H1 (cell line): ENCODE data around the gene SEC11A. TPM values are rescaled to one million over a fixed set of nuclear protein-coding genes. Genes with fewer than 3 reads are reported as not detected.

Source experiments
- CTCF ChIA-PET: fragments of 300-600 bp; sonication (Branson Sonifier 250); formaldehyde crosslinking; loops from one replicate; lab custom pipeline; 2021; ENCODE audit not compliant: partially characterized antibody; lab: Charles Lee
- POLR2A ChIA-PET: fragments of 300-600 bp; sonication (Branson Sonifier 250); formaldehyde crosslinking; loops from one replicate; lab custom pipeline; 2021; ENCODE audit warnings: inconsistent platforms; ENCODE audit not compliant: partially characterized antibody; lab: Charles Lee
- DNase-seq, 2 experiments: peaks; one replicate each; pipeline versions ENCODE4 v3.0.0 to v3.0.0-alpha.2; 2010 to 2022; ENCODE audit warnings: low spot score in 2 of 2, low read depth in 1 of 2, mixed read lengths in 1 of 2
- FAIRE-seq: peaks from 2 replicates; lab custom pipeline; 2011; peaks lifted over from hg19 to GRCh38; lab: Jason Lieb, UNC
- H2AFZ ChIP-seq: 2 replicates; pipeline ENCODE4 v1.8.1; 2012; ENCODE audit warnings: low read length, inconsistent platforms
- H2AK5ac ChIP-seq: 2 replicates; pipeline ENCODE4 v1.6.1; 2013; ENCODE audit warnings: low read depth, low read length
- H2BK120ac ChIP-seq: replicated peaks from 2 replicates; pipeline ENCODE3; 2013; ENCODE audit warnings: low read depth, low read length, inconsistent platforms
- H2BK12ac ChIP-seq: 2 replicates; pipeline ENCODE4 v1.6.1; 2013; ENCODE audit warnings: low read depth, low read length
- H2BK15ac ChIP-seq: 2 replicates; pipeline ENCODE4 v1.6.1; 2013; ENCODE audit warnings: low read length
- H2BK20ac ChIP-seq: 2 replicates; pipeline ENCODE4 v1.6.1; 2013; ENCODE audit warnings: low read length
- H2BK5ac ChIP-seq: 2 replicates; pipeline ENCODE4 v1.6.1; 2013; ENCODE audit warnings: low read depth, low read length
- H3K14ac ChIP-seq: 2 replicates; pipeline ENCODE4 v1.6.1; 2013; ENCODE audit warnings: inconsistent platforms; ENCODE audit not compliant: insufficient read length
- H3K18ac ChIP-seq: 2 replicates; pipeline ENCODE4 v1.6.1; 2013; ENCODE audit warnings: low read length; ENCODE audit errors: extremely low read depth
- H3K23ac ChIP-seq: 2 replicates; pipeline ENCODE4 v1.6.1; 2013; ENCODE audit warnings: inconsistent platforms; ENCODE audit not compliant: insufficient read length
- H3K23me2 ChIP-seq: 2 replicates; pipeline ENCODE4 v1.6.1; 2013; ENCODE audit warnings: low read depth, low read length
- H3K27ac ChIP-seq: 2 replicates; pipeline ENCODE4 v1.6.1; 2011; ENCODE audit warnings: low read depth, low read length, inconsistent platforms
- H3K27me3 ChIP-seq, 4 experiments: replicated peaks in 1 of 4; 1 replicate in 1 of 4; 2 replicates in 3 of 4; pipeline versions ENCODE4 v1.6.1 to v1.8.1; 2011 to 2013; ENCODE audit warnings: low read length in 3 of 4, mild to moderate bottlenecking in 3 of 4, inconsistent platforms in 2 of 4, mixed read lengths in 2 of 4, moderate library complexity in 1 of 4; ENCODE audit not compliant: control insufficient read depth in 3 of 4, insufficient read depth in 3 of 4; ENCODE audit errors: extremely low read depth in 1 of 4
- H3K36me3 ChIP-seq, 4 experiments: 2 replicates each; pipeline versions ENCODE4 v1.6.1 to v1.8.1; 2011 to 2013; ENCODE audit warnings: mild to moderate bottlenecking in 4 of 4, low read length in 3 of 4, moderate library complexity in 2 of 4, control low read depth in 1 of 4, inconsistent platforms in 1 of 4; ENCODE audit not compliant: insufficient read depth in 4 of 4, control insufficient read depth in 2 of 4
- H3K4ac ChIP-seq: replicated peaks from 2 replicates; pipeline ENCODE3; 2013; ENCODE audit warnings: low read length, low read depth, mixed read lengths, inconsistent platforms; ENCODE audit not compliant: insufficient read length
- H3K4me1 ChIP-seq, 4 experiments: replicated peaks in 1 of 4; 1 replicate in 1 of 4; 2 replicates in 3 of 4; pipeline versions ENCODE4 v1.6.1 to v1.8.1; 2011 to 2013; ENCODE audit warnings: low read length in 3 of 4, inconsistent platforms in 2 of 4, mixed read lengths in 1 of 4; ENCODE audit not compliant: insufficient read depth in 4 of 4, control insufficient read depth in 3 of 4
- H3K4me2 ChIP-seq, 2 experiments: 2 replicates each; pipeline versions ENCODE4 v1.6.1 to v1.8.1; 2011 to 2013; ENCODE audit warnings: low read depth in 2 of 2, low read length in 2 of 2, control low read depth in 1 of 2, inconsistent platforms in 1 of 2, mild to moderate bottlenecking in 1 of 2; ENCODE audit not compliant: insufficient read depth in 1 of 2
- H3K4me3 ChIP-seq, 4 experiments: fragments of 200-600, 300-600 bp in 1 of 4; sonication (generic), shearing (Covaris generic), sonication (Bioruptor Twin) in 1 of 4; 2 replicates each; pipeline versions ENCODE4 v1.5.1 to v1.8.1; 2011 to 2016; ENCODE audit warnings: low read length in 4 of 4, low read depth in 3 of 4, control low read depth in 2 of 4, inconsistent platforms in 2 of 4, mild to moderate bottlenecking in 2 of 4, mixed read lengths in 1 of 4, moderate library complexity in 1 of 4; ENCODE audit not compliant: insufficient read depth in 2 of 4; ENCODE audit errors: extremely low read depth in 1 of 4
- H3K56ac ChIP-seq: replicated peaks from 2 replicates; pipeline ENCODE3; 2013; ENCODE audit warnings: low read depth, mild to moderate bottlenecking, mixed read lengths, low read length, inconsistent platforms; ENCODE audit not compliant: insufficient read length
- H3K79me1 ChIP-seq: 2 replicates; pipeline ENCODE4 v1.6.1; 2013; ENCODE audit warnings: low read depth, low read length, control low read depth
- H3K79me2 ChIP-seq, 2 experiments: 2 replicates each; pipeline versions ENCODE4 v1.6.1 to v1.8.1; 2012 to 2013; ENCODE audit warnings: low read length in 2 of 2, mild to moderate bottlenecking in 2 of 2, inconsistent platforms in 1 of 2; ENCODE audit not compliant: insufficient read depth in 2 of 2, control insufficient read depth in 1 of 2
- H3K9ac ChIP-seq, 4 experiments: replicated peaks in 1 of 4; 1 replicate in 1 of 4; 2 replicates in 3 of 4; pipeline versions ENCODE4 v1.6.1 to v1.8.1; 2011 to 2013; ENCODE audit warnings: low read depth in 3 of 4, low read length in 3 of 4, control low read depth in 2 of 4, mild to moderate bottlenecking in 2 of 4, moderate library complexity in 2 of 4, inconsistent platforms in 1 of 4; ENCODE audit errors: extremely low read depth in 1 of 4
- H3K9me3 ChIP-seq, 2 experiments: 2 replicates each; pipeline versions ENCODE4 v1.6.1 to v1.8.1; 2012 to 2013; ENCODE audit warnings: mild to moderate bottlenecking in 2 of 2, moderate library complexity in 2 of 2, control low read depth in 1 of 2, inconsistent platforms in 1 of 2, low read depth in 1 of 2, low read length in 1 of 2, mixed read lengths in 1 of 2; ENCODE audit not compliant: insufficient read depth in 2 of 2
- H4K20me1 ChIP-seq, 2 experiments: replicated peaks in 1 of 2; 2 replicates each; pipeline versions ENCODE3 to v1.8.1; 2011 to 2013; ENCODE audit warnings: inconsistent platforms in 2 of 2, low read length in 2 of 2, mild to moderate bottlenecking in 1 of 2; ENCODE audit not compliant: insufficient read depth in 2 of 2, control insufficient read depth in 1 of 2
- H4K5ac ChIP-seq: 2 replicates; pipeline ENCODE4 v1.6.1; 2013; ENCODE audit warnings: low read length, low read depth, mixed read lengths, inconsistent platforms; ENCODE audit not compliant: insufficient read length
- H4K8ac ChIP-seq: 2 replicates; pipeline ENCODE4 v1.8.0; 2013; ENCODE audit warnings: mild to moderate bottlenecking, moderate library complexity, low read length, inconsistent platforms; ENCODE audit not compliant: insufficient read depth; ENCODE audit errors: extremely low read depth
- H4K91ac ChIP-seq: replicated peaks from 2 replicates; pipeline ENCODE3; 2013; ENCODE audit warnings: low read length, mixed read lengths, inconsistent platforms; ENCODE audit not compliant: insufficient read length
- BACH1 ChIP-seq: IDR thresholded peaks from 2 replicates; pipeline ENCODE4 v1.6.1; 2012; ENCODE audit warnings: low read length, improper control_type of control experiment
- CHD2 ChIP-seq: IDR thresholded peaks from 2 replicates; pipeline ENCODE4 v1.6.1; 2012; ENCODE audit warnings: low read length, improper control_type of control experiment
- EZH2 ChIP-seq: fragments of 200-600 bp; sonication (generic); IDR thresholded peaks from 2 replicates; pipeline ENCODE4 v1.7.1; 2012; ENCODE audit warnings: low read depth, mild to moderate bottlenecking, moderate library complexity, low read length, inconsistent platforms; ENCODE audit not compliant: severe bottlenecking
- FOSL1 ChIP-seq: IDR thresholded peaks from 2 replicates; pipeline ENCODE4 v1.6.1; 2011; ENCODE audit warnings: mild to moderate bottlenecking, low read depth, low read length, moderate library complexity; ENCODE audit not compliant: insufficient read depth
- GABPA ChIP-seq: IDR thresholded peaks from 2 replicates; pipeline ENCODE4 v1.6.1; 2011; ENCODE audit warnings: mild to moderate bottlenecking, low read length, moderate library complexity, borderline replicate concordance; ENCODE audit not compliant: insufficient read depth
- NANOG ChIP-seq: IDR thresholded peaks from 2 replicates; pipeline ENCODE4 v1.6.1; 2011; ENCODE audit warnings: low read length, low read depth, mild to moderate bottlenecking, inconsistent platforms; ENCODE audit not compliant: insufficient read depth, poor library complexity, severe bottlenecking
- RBBP5 ChIP-seq: IDR thresholded peaks from 2 replicates; pipeline ENCODE4 v1.7.1; 2012; ENCODE audit warnings: low read depth, mild to moderate bottlenecking, inconsistent platforms, low read length, moderate library complexity, borderline replicate concordance
- RFX5 ChIP-seq: IDR thresholded peaks from 2 replicates; pipeline ENCODE4 v1.6.1; 2011; ENCODE audit warnings: low read depth, low read length, improper control_type of control experiment, borderline replicate concordance
- RNF2 ChIP-seq: fragments of 200-900, 300-1000 bp; sonication (generic); IDR thresholded peaks from 2 replicates; pipeline ENCODE4 v1.7.1; 2016; ENCODE audit warnings: borderline replicate concordance, low read depth, mild to moderate bottlenecking, antibody characterized with exemption, low read length; ENCODE audit not compliant: poor library complexity, severe bottlenecking; ENCODE audit errors: missing control alignments
- TBP ChIP-seq: IDR thresholded peaks from 2 replicates; pipeline ENCODE4 v1.6.1; 2011; ENCODE audit warnings: low read depth, low read length, improper control_type of control experiment
- TCF12 ChIP-seq: IDR thresholded peaks from 2 replicates; pipeline ENCODE4 v1.6.1; 2011; ENCODE audit warnings: low read depth, mild to moderate bottlenecking, low read length
- ZNF274 ChIP-seq: IDR thresholded peaks from 2 replicates; pipeline ENCODE4 v1.7.0; 2012; ENCODE audit warnings: low read length, borderline replicate concordance; ENCODE audit errors: extremely low read depth
- WGBS, 2 experiments: shearing (Covaris generic) in 1 of 2; methylation state at CpG; one replicate each; pipeline versions ENCODE4 v1.1.6 to v1.1.7; 2013 to 2015; ENCODE audit warnings: low lambda C conversion rate in 2 of 2, mixed read lengths in 2 of 2, inconsistent platforms in 1 of 2, low coverage in 1 of 2, missing lambda C conversion rate in 1 of 2; ENCODE audit not compliant: insufficient replicate concordance in 2 of 2, insufficient coverage in 1 of 2, insufficient read length in 1 of 2; ENCODE audit errors: extremely low coverage in 1 of 2, missing lambda C conversion rate in 1 of 2; 5-methylcytosine and 5-hydroxymethylcytosine counted together
- polyA plus RNA-seq, 7 experiments: library from polyadenylated mRNA; depleted of rRNA in 3 of 7; stranded (reverse) in 5 of 7; unstranded in 2 of 7; fragments of >200 nt in 5 of 7; fragments of 200-250 nt in 2 of 7; gene quantifications; 1 replicate in 5 of 7; 2 replicates in 1 of 7; 4 replicates in 1 of 7; pipeline versions ENCODE4 v1.2.1 to v1.2.3, GENCODE V29; 2011 to 2013; ENCODE audit warnings: missing spikeins in 2 of 7, mixed read lengths in 2 of 7
- total RNA-seq: library from RNA; stranded (reverse); fragmentation: NEBNext Ultra II Directional; extraction: Animal tissue kit (Norgen Biotek cat#: 25700); gene quantifications from 2 replicates; pipeline ENCODE4 v1.2.1, GENCODE V29; 2021
- TF ChIP-seq, protein P1 (sequence below): IDR thresholded peaks from 2 replicates; pipeline ENCODE4 v1.6.1; 2011; ENCODE audit warnings: low read depth, mild to moderate bottlenecking, low read length; ENCODE audit not compliant: insufficient read depth

The SEC11A gene
- total and polyA plus RNA-seq, 2 of the 8 experiments (the other 6 are each of a cell fraction or from before 2014, with no cell fraction given), result 268 to 316 TPM

DNA sequence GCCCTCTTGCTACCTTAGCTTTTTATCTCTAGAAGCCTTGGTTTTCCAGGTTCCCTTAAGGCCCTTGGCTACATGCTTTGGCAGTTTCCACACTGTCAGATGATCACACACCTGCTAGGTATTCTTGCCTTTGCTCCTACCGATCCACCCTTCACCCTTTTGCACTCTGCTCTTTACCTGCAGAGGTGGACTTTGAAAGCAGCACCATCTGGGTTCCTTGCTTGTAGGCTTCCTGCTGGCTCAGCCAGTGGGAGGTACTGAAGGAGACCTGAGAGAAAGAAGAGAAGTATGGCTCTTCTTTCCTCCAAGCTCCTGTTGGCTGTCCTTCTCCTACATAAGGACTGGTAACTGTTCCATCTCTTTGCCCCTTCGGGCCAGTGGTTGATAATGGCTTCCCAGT lies 25.2 kb upstream of the SEC11A start:
- WGBS, 2 experiments, result 89% methylated on average over 2 of the region's 2 CpGs; no CpG with 5 or more reads in 1 of the 2 experiments
- Histone ChIP-seq H2BK5ac (no peak overlapping the region), H3K36me3 (no peaks in the 10 kb centered on the region), H4K8ac (no peak overlapping the region), H3K79me1 (0 out of 2 replicates have a peak, but pooled peaks cover 2% of the 10 kb centered on the region), H3K4ac (no peak overlapping the region), H4K5ac (no peak overlapping the region), H3K27ac (no peak overlapping the region), H3K4me3 (no peak overlapping the region), H3K9me3 (no peaks in the 10 kb centered on the region), H3K27me3 (no peaks in the 10 kb centered on the region), H3K79me2 (peaks cover 0 to 2% of the 10 kb centered on the region in 2 experiments; a peak in 1 of 4 replicates), H3K56ac (no peak overlapping the region), H4K20me1 (no peaks in the 10 kb centered on the region), H2BK20ac (no peak overlapping the region), H2BK15ac (no peak overlapping the region), H2AK5ac (no peak overlapping the region), H3K14ac (no peak overlapping the region), H3K23ac (no peak overlapping the region), H2AFZ (no peak overlapping the region), H3K4me2 (no peak overlapping the region), H3K9ac (no peak overlapping the region), H3K4me1 (no peaks in the 10 kb centered on the region), H3K18ac (no peak overlapping the region; the same call in 1 of the 2 replicates), H2BK120ac (no peak overlapping the region), H4K91ac (no peak overlapping the region), H2BK12ac (no peak overlapping the region), H3K23me2 (no peaks in the 10 kb centered on the region)
- FAIRE-seq, result no peak
- POLR2A ChIA-PET, result no interaction called here
- CTCF ChIA-PET, result interaction anchor here (1.0 to 1.5 kb wide), 3 partner anchors 8 to 153 kb away, joined by 3 to 4 read pairs (median 3); partner anchors contain the start of gene SEC11A
- no peak for DNase-seq
- TF ChIP-seq NANOG, result no peak
- TF ChIP-seq TBP, result no peak
- TF ChIP-seq, protein P1, sequence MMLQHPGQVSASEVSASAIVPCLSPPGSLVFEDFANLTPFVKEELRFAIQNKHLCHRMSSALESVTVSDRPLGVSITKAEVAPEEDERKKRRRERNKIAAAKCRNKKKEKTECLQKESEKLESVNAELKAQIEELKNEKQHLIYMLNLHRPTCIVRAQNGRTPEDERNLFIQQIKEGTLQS, result no peak
- no peak for TF ChIP-seq CHD2
- no peak for TF ChIP-seq GABPA
- TF ChIP-seq RNF2, result no peak
- no peak for TF ChIP-seq FOSL1
- no peak for TF ChIP-seq RBBP5
- TF ChIP-seq TCF12, result no peak
- TF ChIP-seq ZNF274, result no peak
- TF ChIP-seq BACH1, result no peak
- no peak for TF ChIP-seq EZH2
- no peak for TF ChIP-seq RFX5
